Amygdala (tissue), 56 donors: ENCODE measurements around the gene RFT1.

Experiments
- DNase-seq, 56 donors: peaks; one replicate each; lab custom pipeline; 2025; lab: John Stamatoyannopoulos, UW

Gene RFT1

GRCh38 chr3:53132347-53132746 is 2.1 kb upstream of the RFT1 start:
- no peak for DNase-seq

- DNase-seq = no peak
Observed at GRCh38 chr3:53131096-53131495, 861 bp upstream of the RFT1 start.

GRCh38 chr3:53129344-53129743 is 891 bp downstream of the RFT1 start:
- DNase-seq = no peak

GRCh38 chr3:53126601-53127000 is 3.6 kb downstream of the RFT1 start:
- no peak for DNase-seq

- no peak for DNase-seq
Observed at GRCh38 chr3:53123953-53124352, 6.3 kb downstream of the RFT1 start.

- DNase-seq = no peak
Observed at GRCh38 chr3:53123510-53123909, 6.7 kb downstream of the RFT1 start.

- no peak for DNase-seq
Observed at GRCh38 chr3:53122933-53123305, 7.3 kb downstream of the RFT1 start.

GRCh38 chr3:53122255-53122932 is 7.8 kb downstream of the RFT1 start:
- DNase-seq = no peak

GRCh38 chr3:53120336-53120735 is 9.9 kb downstream of the RFT1 start:
- DNase-seq = no peak

- no peak for DNase-seq
Observed at GRCh38 chr3:53116956-53117355, 13.3 kb downstream of the RFT1 start.

GRCh38 chr3:53114412-53115074 is 15.7 kb downstream of the RFT1 start:
- no peak for DNase-seq

GRCh38 chr3:53114011-53114400 is 16.2 kb downstream of the RFT1 start:
- peak in 51 of 56 donors; percentile 16 to 91 (median 63) for DNase-seq

- DNase-seq = peak in 12 of 56 donors; percentile 2 to 30 (median 13)
Observed at GRCh38 chr3:53113293-53114010, 16.8 kb downstream of the RFT1 start.

GRCh38 chr3:53111822-53112221 is 18.4 kb downstream of the RFT1 start:
- no peak for DNase-seq

- DNase-seq = peak in 8 of 56 donors; percentile 2 to 16 (median 4)
Observed at GRCh38 chr3:53109891-53110771, 20.1 kb downstream of the RFT1 start.

GRCh38 chr3:53109190-53109589 is 21.0 kb downstream of the RFT1 start:
- no peak for DNase-seq

- no peak for DNase-seq
Observed at GRCh38 chr3:53104762-53105161, 25.5 kb downstream of the RFT1 start.

- DNase-seq = no peak
Observed at GRCh38 chr3:53103397-53104296, 26.6 kb downstream of the RFT1 start.

GRCh38 chr3:53102601-53103147 is 27.6 kb downstream of the RFT1 start:
- DNase-seq = no peak
